Measurements from ENCODE around the gene MAPK7. TPM values are rescaled to one million over a fixed set of nuclear protein-coding genes. Genes with fewer than 3 reads are reported as not detected.

Gene MAPK7
- total and polyA plus RNA-seq, 2 of the 8 experiments (the other 6 are each of a cell fraction or from before 2014, with no cell fraction given), result 15.2 to 28.1 TPM

DNA sequence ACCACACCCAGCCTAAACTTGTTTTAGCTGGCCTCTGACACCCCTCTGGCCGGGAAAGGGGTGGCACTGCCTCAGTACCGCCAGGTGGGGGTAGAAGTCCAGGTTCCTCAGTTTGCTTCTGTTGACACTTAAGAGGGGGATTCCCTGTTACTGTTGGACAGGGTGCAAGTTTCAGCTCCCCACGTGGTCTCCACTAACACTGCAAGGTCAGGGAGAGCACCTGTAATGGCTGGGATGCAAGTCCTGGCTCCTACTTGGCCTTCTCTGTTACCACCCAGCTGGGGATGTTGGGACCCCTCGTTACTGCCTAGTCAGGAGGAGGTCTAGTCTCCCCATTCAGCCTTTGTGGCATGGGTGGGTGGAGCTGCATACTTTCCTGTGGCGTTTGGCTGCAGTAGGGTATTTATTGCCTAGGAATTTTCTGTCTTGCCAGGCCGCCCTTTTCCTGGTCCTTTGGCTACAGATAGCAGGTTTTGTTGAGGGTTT, 19.3 kb downstream of the MAPK7 start:
- Histone ChIP-seq H2BK20ac (ENCODE audit: low read length) (peak overlapping the region; percentile 92), H4K8ac (ENCODE audit: extremely low read depth, insufficient read depth, low read length) (no peak overlapping the region), H3K27me3 (replicated peaks in 1 of 4; ENCODE audit: control insufficient read depth in 3 of 4, extremely low read depth in 1 of 4, insufficient read depth in 3 of 4, low read length in 3 of 4) (no peaks in the 10 kb centered on the region), H3K23ac (ENCODE audit: insufficient read length) (no peak overlapping the region), H2AFZ (ENCODE audit: low read length) (peak overlapping the region; percentile 48; the same call in 1 of the 2 replicates), H3K36me3 (ENCODE audit: control insufficient read depth in 2 of 4, insufficient read depth in 4 of 4, low read length in 3 of 4) (no peaks in the 10 kb centered on the region), H4K20me1 (replicated peaks in 1 of 2; ENCODE audit: control insufficient read depth in 1 of 2, insufficient read depth in 2 of 2, low read length in 2 of 2) (no peaks in the 10 kb centered on the region), H4K5ac (ENCODE audit: insufficient read length, low read depth, low read length) (peak overlapping the region; percentile 19), H2BK15ac (ENCODE audit: low read length) (peak overlapping the region; percentile 84; the same call in 1 of the 2 replicates), H3K9ac (replicated peaks in 1 of 4; ENCODE audit: extremely low read depth in 1 of 4, low read depth in 3 of 4, low read length in 3 of 4) (no peak overlapping the region), H3K4me1 (replicated peaks in 1 of 4; ENCODE audit: control insufficient read depth in 3 of 4, insufficient read depth in 4 of 4, low read length in 3 of 4) (peaks cover 2 to 9% (median 5%) of the 10 kb centered on the region in 4 experiments; a peak in 6 of 7 replicates), H2BK5ac (ENCODE audit: low read depth, low read length) (peak overlapping the region; percentile 58; the same call in 1 of the 2 replicates), H4K91ac (replicated peaks; ENCODE audit: insufficient read length, low read length) (peak overlapping the region; percentile 32), H3K23me2 (ENCODE audit: low read depth, low read length) (no peaks in the 10 kb centered on the region), H3K9me3 (ENCODE audit: insufficient read depth in 2 of 2, low read depth in 1 of 2, low read length in 1 of 2) (no peaks in the 10 kb centered on the region), H3K27ac (ENCODE audit: low read depth, low read length) (no peak overlapping the region), H2BK120ac (replicated peaks; ENCODE audit: low read depth, low read length) (peak overlapping the region; percentile 8), H2AK5ac (ENCODE audit: low read depth, low read length) (no peak overlapping the region), H3K4me2 (ENCODE audit: insufficient read depth in 1 of 2, low read depth in 2 of 2, low read length in 2 of 2) (peak overlapping the region; percentile 3 to 25; a peak in 2 of 4 replicates), H3K4ac (replicated peaks; ENCODE audit: insufficient read length, low read depth, low read length) (no peak overlapping the region), H3K79me2 (ENCODE audit: control insufficient read depth in 1 of 2, insufficient read depth in 2 of 2, low read length in 2 of 2) (no peaks in the 10 kb centered on the region), H3K79me1 (ENCODE audit: low read depth, low read length) (no peaks in the 10 kb centered on the region), H3K4me3 (ENCODE audit: extremely low read depth in 1 of 4, insufficient read depth in 2 of 4, low read depth in 3 of 4, low read length in 4 of 4) (no peak overlapping the region), H3K56ac (replicated peaks; ENCODE audit: insufficient read length, low read depth, low read length) (no peak overlapping the region), H3K14ac (ENCODE audit: insufficient read length) (no peak overlapping the region), H3K18ac (ENCODE audit: extremely low read depth, low read length) (peak overlapping the region; percentile 81), H2BK12ac (ENCODE audit: low read depth, low read length) (peak overlapping the region; percentile 53; the same call in 1 of the 2 replicates)
- ChIA-PET CTCF (ENCODE audit: partially characterized antibody) (interaction anchor here (0.5 to 3.1 kb wide), 21 partner anchors 9 to 413 kb away, joined by 3 to 19 read pairs (median 4); partner anchors contain the start of genes B9D1 and MFAP4), POLR2A (ENCODE audit: partially characterized antibody) (interaction anchor here (1.3 kb wide), 3 partner anchors 11 to 19 kb away, joined by 3 to 5 read pairs (median 4); partner anchors contain the start of gene MAPK7)
- WGBS, 2 experiments (ENCODE audit: extremely low coverage in 1 of 2, insufficient coverage in 1 of 2, insufficient read length in 1 of 2, insufficient replicate concordance in 2 of 2, low coverage in 1 of 2, low lambda C conversion rate in 2 of 2, missing lambda C conversion rate in 1 of 2), result 47% methylated on average over 6 of the region's 6 CpGs; no CpG with 5 or more reads in 1 of the 2 experiments
- FAIRE-seq, result no peak
- DNase-seq (ENCODE audit: low read depth in 1 of 2, low spot score in 2 of 2), result peak; percentile 51 to 72
- TF ChIP-seq CHD2 (IDR thresholded peaks at IDR 0.05; ENCODE audit: low read length) (no peak), SP4 (IDR thresholded peaks at IDR 0.05; ENCODE audit: low read length) (no peak), RAD21 (IDR thresholded peaks at IDR 0.05 in 1 of 2, conservative IDR thresholded peaks at IDR 0.05 in 1 of 2; ENCODE audit: low read depth in 2 of 2, low read length in 2 of 2) (peak; percentile 92 to 96), EP300 (IDR thresholded peaks at IDR 0.05; ENCODE audit: borderline replicate concordance in 1 of 2, low read depth in 2 of 2, low read length in 2 of 2) (0 out of 3 replicates have a peak, but pooled peaks of 1 of the 2 experiments have one; percentile 44), MAFK (IDR thresholded peaks at IDR 0.05; ENCODE audit: low read depth, low read length) (no peak), CBX8 (IDR thresholded peaks at IDR 0.05; ENCODE audit: borderline replicate concordance, low read depth, low read length) (no peak), FOSL1 (IDR thresholded peaks at IDR 0.05; ENCODE audit: insufficient read depth, low read depth, low read length) (no peak), SIN3A (conservative IDR thresholded peaks at IDR 0.05 in 1 of 2, IDR thresholded peaks at IDR 0.05 in 1 of 2; ENCODE audit: low read depth in 1 of 2, low read length in 2 of 2) (0 out of 4 replicates have a peak, but pooled peaks of 1 of the 2 experiments have one; percentile 27), TEAD4 (IDR thresholded peaks at IDR 0.05; ENCODE audit: low read depth, low read length) (no peak), KDM1A (IDR thresholded peaks at IDR 0.05; ENCODE audit: borderline replicate concordance, low read length) (no peak)
- TF ChIP-seq, protein P1, sequence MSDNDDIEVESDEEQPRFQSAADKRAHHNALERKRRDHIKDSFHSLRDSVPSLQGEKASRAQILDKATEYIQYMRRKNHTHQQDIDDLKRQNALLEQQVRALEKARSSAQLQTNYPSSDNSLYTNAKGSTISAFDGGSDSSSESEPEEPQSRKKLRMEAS (IDR thresholded peaks at IDR 0.05), result peak; percentile 71; the same call in 1 of the 2 replicates

Measured in H1 (cell line).